ENCODE results near the gene PARD3.

- TF ChIP-seq CBFB (CRISPR knock-in tag; IDR thresholded peaks at IDR 0.05; ENCODE audit: low read depth): no peak
- no peak for TF ChIP-seq CTCF (IDR thresholded peaks at IDR 0.05)
- no peak for TF ChIP-seq NFYB (CRISPR knock-in tag; conservative IDR thresholded peaks at IDR 0.05; ENCODE audit: low read depth)
- TF ChIP-seq, protein P1, sequence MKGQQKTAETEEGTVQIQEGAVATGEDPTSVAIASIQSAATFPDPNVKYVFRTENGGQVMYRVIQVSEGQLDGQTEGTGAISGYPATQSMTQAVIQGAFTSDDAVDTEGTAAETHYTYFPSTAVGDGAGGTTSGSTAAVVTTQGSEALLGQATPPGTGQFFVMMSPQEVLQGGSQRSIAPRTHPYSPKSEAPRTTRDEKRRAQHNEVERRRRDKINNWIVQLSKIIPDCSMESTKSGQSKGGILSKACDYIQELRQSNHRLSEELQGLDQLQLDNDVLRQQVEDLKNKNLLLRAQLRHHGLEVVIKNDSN (CRISPR knock-in tag; IDR thresholded peaks at IDR 0.05): no peak
- TF ChIP-seq IRF1 (CRISPR knock-in tag; IDR thresholded peaks at IDR 0.05): no peak
- TF ChIP-seq SP1 (CRISPR knock-in tag; conservative IDR thresholded peaks at IDR 0.05): no peak
- no peak for TF ChIP-seq E2F4 (CRISPR knock-in tag; IDR thresholded peaks at IDR 0.05; ENCODE audit: borderline replicate concordance, low read depth)
Measured at GRCh38 chr10:34444223-34445183, 370.6 kb downstream of the PARD3 start.
